IPS DF 6.9 (cell line): ENCODE data around the gene DOLK.

Experiments used
- DNase-seq: peaks from one replicate; pipeline ENCODE4 v3.0.0-alpha.2; 2013; ENCODE audit warnings: low read depth, low spot score
- H3K27ac ChIP-seq: one replicate; pipeline ENCODE4 v1.5.1; 2013; ENCODE audit warnings: low read length, control low read depth
- H3K27me3 ChIP-seq: 2 replicates; pipeline ENCODE4 v1.6.1; 2013; ENCODE audit warnings: mild to moderate bottlenecking, low read length; ENCODE audit not compliant: control insufficient read depth, insufficient read depth
- H3K36me3 ChIP-seq: 2 replicates; pipeline ENCODE4 v1.6.1; 2013; ENCODE audit warnings: low read length; ENCODE audit not compliant: control insufficient read depth, insufficient read depth
- H3K4me1 ChIP-seq: 2 replicates; pipeline ENCODE4 v1.6.1; 2013; ENCODE audit warnings: low read length; ENCODE audit not compliant: control insufficient read depth, insufficient read depth
- H3K4me3 ChIP-seq: 2 replicates; pipeline ENCODE4 v1.5.1; 2013; ENCODE audit warnings: mild to moderate bottlenecking, low read length
- H3K9me3 ChIP-seq: 2 replicates; pipeline ENCODE4 v1.6.1; 2013; ENCODE audit warnings: low read length, inconsistent platforms; ENCODE audit not compliant: control insufficient read depth, insufficient read depth
- WGBS: extraction: QIAGEN DNeasy Blood & Tissue Kit; methylation state at CpG from one replicate; pipeline ENCODE4 v1.1.7; 2013; ENCODE audit warnings: mixed read lengths, missing lambda C conversion rate; ENCODE audit not compliant: insufficient read length, insufficient coverage; 5-methylcytosine and 5-hydroxymethylcytosine counted together

Gene DOLK

GRCh38 chr9:128929560-128929959 lies 17.8 kb downstream of the DOLK start:
- no peak for DNase-seq
- WGBS = no CpG with 5 or more reads among the region's 4 CpGs
- H3K27me3 ChIP-seq = no peaks in the 10 kb centered on the region
- H3K4me3 ChIP-seq = no peak overlapping the region
- H3K4me1 ChIP-seq = no peaks in the 10 kb centered on the region
- no peaks in the 10 kb centered on the region for H3K36me3 ChIP-seq
- no peaks in the 10 kb centered on the region for H3K9me3 ChIP-seq
- H3K27ac ChIP-seq = no peak overlapping the region

- no peaks in the 10 kb centered on the region for H3K27me3 ChIP-seq
- no peak overlapping the region for H3K4me3 ChIP-seq
- WGBS = no CpG with 5 or more reads among the region's 2 CpGs
- no peaks in the 10 kb centered on the region for H3K36me3 ChIP-seq
- H3K4me1 ChIP-seq = no peaks in the 10 kb centered on the region
- H3K27ac ChIP-seq = no peak overlapping the region
- H3K9me3 ChIP-seq = no peaks in the 10 kb centered on the region
- DNase-seq = no peak
These were observed 18.8 kb downstream of the DOLK start for GRCh38 chr9:128928624-128929023.

- Histone ChIP-seq H3K27ac (no peak overlapping the region), H3K4me1 (no peaks in the 10 kb centered on the region), H3K27me3 (no peaks in the 10 kb centered on the region), H3K36me3 (no peaks in the 10 kb centered on the region), H3K4me3 (no peak overlapping the region), H3K9me3 (no peaks in the 10 kb centered on the region)
- WGBS = no CpG with 5 or more reads among the region's 10 CpGs
- DNase-seq = no peak
These were observed 19.5 kb downstream of the DOLK start for GRCh38 chr9:128927731-128928411.

- H3K36me3 ChIP-seq = no peaks in the 10 kb centered on the region
- no peak overlapping the region for H3K4me3 ChIP-seq
- H3K4me1 ChIP-seq = 0 out of 2 replicates have a peak, but pooled peaks cover 1% of the 10 kb centered on the region
- no peaks in the 10 kb centered on the region for H3K9me3 ChIP-seq
- DNase-seq = no peak
- WGBS = no CpG with 5 or more reads among the region's 6 CpGs
- no peaks in the 10 kb centered on the region for H3K27me3 ChIP-seq
- H3K27ac ChIP-seq = no peak overlapping the region
These were observed 23.9 kb downstream of the DOLK start for GRCh38 chr9:128923493-128923883.

- peak; percentile 74 for DNase-seq
- WGBS = no CpG with 5 or more reads among the region's 32 CpGs
These were observed 25.3 kb downstream of the DOLK start for GRCh38 chr9:128921881-128922763.

GRCh38 chr9:128920381-128921058 lies 26.9 kb downstream of the DOLK start, which contains the start of gene PHYHD1:
Gene PHYHD1 (plus strand): TSS chr9:128920982. CDS start chr9:128922324, 1,342 bp downstream.
- DNase-seq = no peak
- H3K4me3 ChIP-seq = no peak within 1 kb of the TSS
- H3K36me3 ChIP-seq = peaks cover 22% of the 10 kb centered on the region
- H3K27me3 ChIP-seq = no peaks in the 10 kb centered on the region
- no peak within 1 kb of the TSS for H3K27ac ChIP-seq
- peaks cover 1% of the 10 kb centered on the region; the same call in 1 of the 2 replicates for H3K4me1 ChIP-seq
- no CpG with 5 or more reads among the region's 13 CpGs for WGBS
- no peaks in the 10 kb centered on the region for H3K9me3 ChIP-seq

More at GRCh38 chr9:128921881-128922763, 25.3 kb downstream of the DOLK start:
- Histone ChIP-seq H3K9me3 (no peaks in the 10 kb centered on the region), H3K4me1 (peaks cover 1% of the 10 kb centered on the region; the same call in 1 of the 2 replicates), H3K36me3 (peaks cover 10% of the 10 kb centered on the region), H3K27me3 (no peaks in the 10 kb centered on the region), H3K27ac (no peak overlapping the region), H3K4me3 (peak overlapping the region; percentile 69; the same call in 1 of the 2 replicates)

- H3K36me3 ChIP-seq = peaks cover 22% of the 10 kb centered on the region
- no CpG with 5 or more reads among the region's 14 CpGs for WGBS
- H3K4me1 ChIP-seq = peaks cover 1% of the 10 kb centered on the region; the same call in 1 of the 2 replicates
- H3K4me3 ChIP-seq = no peak overlapping the region
- H3K27ac ChIP-seq = no peak overlapping the region
- H3K9me3 ChIP-seq = no peaks in the 10 kb centered on the region
- DNase-seq = no peak
- no peaks in the 10 kb centered on the region for H3K27me3 ChIP-seq
These were observed 27.9 kb downstream of the DOLK start for GRCh38 chr9:128919402-128920089.

- Histone ChIP-seq H3K36me3 (peaks cover 22% of the 10 kb centered on the region), H3K27me3 (no peaks in the 10 kb centered on the region), H3K4me3 (no peak overlapping the region), H3K27ac (no peak overlapping the region), H3K9me3 (no peaks in the 10 kb centered on the region), H3K4me1 (peaks cover 1% of the 10 kb centered on the region; the same call in 1 of the 2 replicates)
- DNase-seq = no peak
- WGBS = no CpG with 5 or more reads among the region's 2 CpGs
These were observed 28.5 kb downstream of the DOLK start for GRCh38 chr9:128918921-128919320.

GRCh38 chr9:128917151-128917849 lies 30.1 kb downstream of the DOLK start:
- WGBS = no CpG with 5 or more reads among the region's 26 CpGs
- DNase-seq = no peak
- no peak overlapping the region for H3K4me3 ChIP-seq
- peaks cover 3% of the 10 kb centered on the region for H3K4me1 ChIP-seq
- no peak overlapping the region for H3K27ac ChIP-seq
- peaks cover 22% of the 10 kb centered on the region for H3K36me3 ChIP-seq
- no peaks in the 10 kb centered on the region for H3K9me3 ChIP-seq
- H3K27me3 ChIP-seq = no peaks in the 10 kb centered on the region
